Measurements from ENCODE around the gene AKR1C2. TPM values are rescaled to one million over a fixed set of nuclear protein-coding genes. Genes with fewer than 3 reads are reported as not detected.
"Not testable (repeated sequence)": the region's sequence is repeated elsewhere in the genome, so short reads cannot be mapped to it uniquely, and the experiment has no call there.

Gene AKR1C2
- polyA plus RNA-seq, 4 donors: 5.4 to 97.3 (median 27.8) TPM

- not testable (repeated sequence) for H3K36me3 ChIP-seq (ENCODE audit: control insufficient read depth in 3 of 3, insufficient read depth in 2 of 3, low read depth in 1 of 3, low read length in 3 of 3); H3K27me3 ChIP-seq (ENCODE audit: control insufficient read depth in 3 of 3, insufficient read depth in 3 of 3, low read length in 3 of 3); H3K4me1 ChIP-seq (ENCODE audit: control insufficient read depth in 3 of 3, insufficient read depth in 2 of 3, low read depth in 1 of 3, low read length in 2 of 3); H3K4me3 ChIP-seq (ENCODE audit: low read depth in 1 of 3, low read length in 3 of 3); DNase-seq; H3K9me3 ChIP-seq (ENCODE audit: control insufficient read depth in 2 of 2, insufficient read depth in 1 of 2, low read depth in 1 of 2, low read length in 1 of 2); H3K27ac ChIP-seq (ENCODE audit: low read depth in 1 of 3, low read length in 2 of 3); FAIRE-seq
- 63 to 72% (median 70%) methylated on average over 4 to 6 of the region's 7 CpGs for WGBS, 3 donors
Measured at GRCh38 chr10:5010043-5010442, 6.4 kb upstream of the AKR1C2 start.

- not testable (repeated sequence) for H3K27ac ChIP-seq (ENCODE audit: low read depth in 1 of 3, low read length in 2 of 3); H3K9me3 ChIP-seq (ENCODE audit: control insufficient read depth in 2 of 2, insufficient read depth in 1 of 2, low read depth in 1 of 2, low read length in 1 of 2); H3K27me3 ChIP-seq (ENCODE audit: control insufficient read depth in 3 of 3, insufficient read depth in 3 of 3, low read length in 3 of 3); H3K4me3 ChIP-seq (ENCODE audit: low read depth in 1 of 3, low read length in 3 of 3); H3K36me3 ChIP-seq (ENCODE audit: control insufficient read depth in 3 of 3, insufficient read depth in 2 of 3, low read depth in 1 of 3, low read length in 3 of 3); H3K4me1 ChIP-seq (ENCODE audit: control insufficient read depth in 3 of 3, insufficient read depth in 2 of 3, low read depth in 1 of 3, low read length in 2 of 3); DNase-seq; FAIRE-seq
- 30 to 62% (median 49%) methylated on average over 4 of the region's 4 CpGs for WGBS, 3 donors
Measured at GRCh38 chr10:5008857-5009548, 5.3 kb upstream of the AKR1C2 start.

GRCh38 chr10:5004501-5004900 is 844 bp upstream of the AKR1C2 start:
- H3K27me3 ChIP-seq (ENCODE audit: control insufficient read depth in 3 of 3, insufficient read depth in 3 of 3, low read length in 3 of 3); H3K9me3 ChIP-seq (ENCODE audit: control insufficient read depth in 2 of 2, insufficient read depth in 1 of 2, low read depth in 1 of 2, low read length in 1 of 2); H3K4me1 ChIP-seq (ENCODE audit: control insufficient read depth in 3 of 3, insufficient read depth in 2 of 3, low read depth in 1 of 3, low read length in 2 of 3); FAIRE-seq; DNase-seq; H3K4me3 ChIP-seq (ENCODE audit: low read depth in 1 of 3, low read length in 3 of 3); H3K27ac ChIP-seq (ENCODE audit: low read depth in 1 of 3, low read length in 2 of 3); H3K36me3 ChIP-seq (ENCODE audit: control insufficient read depth in 3 of 3, insufficient read depth in 2 of 3, low read depth in 1 of 3, low read length in 3 of 3): not testable (repeated sequence)

GRCh38 chr10:5004030-5004385 is 351 bp upstream of the AKR1C2 start:
- not testable (repeated sequence) for H3K9me3 ChIP-seq (ENCODE audit: control insufficient read depth in 2 of 2, insufficient read depth in 1 of 2, low read depth in 1 of 2, low read length in 1 of 2); FAIRE-seq; H3K36me3 ChIP-seq (ENCODE audit: control insufficient read depth in 3 of 3, insufficient read depth in 2 of 3, low read depth in 1 of 3, low read length in 3 of 3); DNase-seq; H3K4me1 ChIP-seq (ENCODE audit: control insufficient read depth in 3 of 3, insufficient read depth in 2 of 3, low read depth in 1 of 3, low read length in 2 of 3); H3K4me3 ChIP-seq (ENCODE audit: low read depth in 1 of 3, low read length in 3 of 3); H3K27me3 ChIP-seq (ENCODE audit: control insufficient read depth in 3 of 3, insufficient read depth in 3 of 3, low read length in 3 of 3); H3K27ac ChIP-seq (ENCODE audit: low read depth in 1 of 3, low read length in 2 of 3)
- WGBS, 3 donors: 0% methylated on average over 1 of the region's 1 CpG

- DNase-seq (no peak), FAIRE-seq (no peak)
- H3K27me3 ChIP-seq (ENCODE audit: control insufficient read depth in 3 of 3, insufficient read depth in 3 of 3, low read length in 3 of 3): no peaks in the 10 kb centered on the region
- H3K27ac ChIP-seq (ENCODE audit: low read depth in 1 of 3, low read length in 2 of 3): no peak overlapping the region
- no peaks in the 10 kb centered on the region for H3K36me3 ChIP-seq (ENCODE audit: control insufficient read depth in 3 of 3, insufficient read depth in 2 of 3, low read depth in 1 of 3, low read length in 3 of 3)
- H3K4me3 ChIP-seq (ENCODE audit: low read depth in 1 of 3, low read length in 3 of 3): no peak overlapping the region
- 90 to 94% (median 92%) methylated on average over 2 of the region's 2 CpGs for WGBS, 3 donors
- H3K4me1 ChIP-seq (ENCODE audit: control insufficient read depth in 3 of 3, insufficient read depth in 2 of 3, low read depth in 1 of 3, low read length in 2 of 3): no peaks in the 10 kb centered on the region
- no peaks in the 10 kb centered on the region for H3K9me3 ChIP-seq (ENCODE audit: control insufficient read depth in 2 of 2, insufficient read depth in 1 of 2, low read depth in 1 of 2, low read length in 1 of 2)
Measured at GRCh38 chr10:5002013-5002727, 1.5 kb downstream of the AKR1C2 start.

- Histone ChIP-seq H3K36me3 (ENCODE audit: control insufficient read depth in 3 of 3, insufficient read depth in 2 of 3, low read depth in 1 of 3, low read length in 3 of 3) (no peaks in the 10 kb centered on the region), H3K4me1 (ENCODE audit: control insufficient read depth in 3 of 3, insufficient read depth in 2 of 3, low read depth in 1 of 3, low read length in 2 of 3) (no peaks in the 10 kb centered on the region), H3K27ac (ENCODE audit: low read depth in 1 of 3, low read length in 2 of 3) (no peak overlapping the region), H3K27me3 (ENCODE audit: control insufficient read depth in 3 of 3, insufficient read depth in 3 of 3, low read length in 3 of 3) (no peaks in the 10 kb centered on the region), H3K9me3 (ENCODE audit: control insufficient read depth in 2 of 2, insufficient read depth in 1 of 2, low read depth in 1 of 2, low read length in 1 of 2) (no peaks in the 10 kb centered on the region), H3K4me3 (ENCODE audit: low read depth in 1 of 3, low read length in 3 of 3) (no peak overlapping the region)
- 73 to 90% (median 80%) methylated on average over 5 of the region's 5 CpGs for WGBS, 3 donors
- DNase-seq (no peak), FAIRE-seq (no peak)
Measured at GRCh38 chr10:4998671-4999070, 5.0 kb downstream of the AKR1C2 start.

GRCh38 chr10:4994260-4994659 is 9.4 kb downstream of the AKR1C2 start:
- DNase-seq; FAIRE-seq; H3K9me3 ChIP-seq (ENCODE audit: control insufficient read depth in 2 of 2, insufficient read depth in 1 of 2, low read depth in 1 of 2, low read length in 1 of 2); H3K4me3 ChIP-seq (ENCODE audit: low read depth in 1 of 3, low read length in 3 of 3); H3K27ac ChIP-seq (ENCODE audit: low read depth in 1 of 3, low read length in 2 of 3); H3K27me3 ChIP-seq (ENCODE audit: control insufficient read depth in 3 of 3, insufficient read depth in 3 of 3, low read length in 3 of 3); H3K4me1 ChIP-seq (ENCODE audit: control insufficient read depth in 3 of 3, insufficient read depth in 2 of 3, low read depth in 1 of 3, low read length in 2 of 3); H3K36me3 ChIP-seq (ENCODE audit: control insufficient read depth in 3 of 3, insufficient read depth in 2 of 3, low read depth in 1 of 3, low read length in 3 of 3): not testable (repeated sequence)

- 89 to 92% (median 91%) methylated on average over 10 of the region's 10 CpGs for WGBS, 3 donors
- not testable (repeated sequence) for DNase-seq, FAIRE-seq
Measured at GRCh38 chr10:4992564-4992963, 11.1 kb downstream of the AKR1C2 start.

GRCh38 chr10:4991463-4991862 is 12.2 kb downstream of the AKR1C2 start:
- not testable (repeated sequence) for H3K27me3 ChIP-seq (ENCODE audit: control insufficient read depth in 3 of 3, insufficient read depth in 3 of 3, low read length in 3 of 3); H3K27ac ChIP-seq (ENCODE audit: low read depth in 1 of 3, low read length in 2 of 3); H3K4me1 ChIP-seq (ENCODE audit: control insufficient read depth in 3 of 3, insufficient read depth in 2 of 3, low read depth in 1 of 3, low read length in 2 of 3); DNase-seq; H3K4me3 ChIP-seq (ENCODE audit: low read depth in 1 of 3, low read length in 3 of 3); H3K36me3 ChIP-seq (ENCODE audit: control insufficient read depth in 3 of 3, insufficient read depth in 2 of 3, low read depth in 1 of 3, low read length in 3 of 3); H3K9me3 ChIP-seq (ENCODE audit: control insufficient read depth in 2 of 2, insufficient read depth in 1 of 2, low read depth in 1 of 2, low read length in 1 of 2); FAIRE-seq
- 86 to 100% (median 95%) methylated on average over 3 of the region's 6 CpGs for WGBS, 3 donors

More at GRCh38 chr10:4992564-4992963, 11.1 kb downstream of the AKR1C2 start:
- H3K27ac ChIP-seq (ENCODE audit: low read depth in 1 of 3, low read length in 2 of 3); H3K4me1 ChIP-seq (ENCODE audit: control insufficient read depth in 3 of 3, insufficient read depth in 2 of 3, low read depth in 1 of 3, low read length in 2 of 3); H3K27me3 ChIP-seq (ENCODE audit: control insufficient read depth in 3 of 3, insufficient read depth in 3 of 3, low read length in 3 of 3); H3K36me3 ChIP-seq (ENCODE audit: control insufficient read depth in 3 of 3, insufficient read depth in 2 of 3, low read depth in 1 of 3, low read length in 3 of 3); H3K4me3 ChIP-seq (ENCODE audit: low read depth in 1 of 3, low read length in 3 of 3); H3K9me3 ChIP-seq (ENCODE audit: control insufficient read depth in 2 of 2, insufficient read depth in 1 of 2, low read depth in 1 of 2, low read length in 1 of 2): not testable (repeated sequence)

All from small intestine (tissue), 7 donors.